ENCODE data around the gene SIL1.
"Not testable (repeated sequence)": the region's sequence is repeated elsewhere in the genome, so short reads cannot be mapped to it uniquely, and the experiment has no call there.

SIL1 gene

GRCh38 chr5:139171779-139172404 lies 26.3 kb downstream of the SIL1 start:
- DNase-seq = no peak

DNA sequence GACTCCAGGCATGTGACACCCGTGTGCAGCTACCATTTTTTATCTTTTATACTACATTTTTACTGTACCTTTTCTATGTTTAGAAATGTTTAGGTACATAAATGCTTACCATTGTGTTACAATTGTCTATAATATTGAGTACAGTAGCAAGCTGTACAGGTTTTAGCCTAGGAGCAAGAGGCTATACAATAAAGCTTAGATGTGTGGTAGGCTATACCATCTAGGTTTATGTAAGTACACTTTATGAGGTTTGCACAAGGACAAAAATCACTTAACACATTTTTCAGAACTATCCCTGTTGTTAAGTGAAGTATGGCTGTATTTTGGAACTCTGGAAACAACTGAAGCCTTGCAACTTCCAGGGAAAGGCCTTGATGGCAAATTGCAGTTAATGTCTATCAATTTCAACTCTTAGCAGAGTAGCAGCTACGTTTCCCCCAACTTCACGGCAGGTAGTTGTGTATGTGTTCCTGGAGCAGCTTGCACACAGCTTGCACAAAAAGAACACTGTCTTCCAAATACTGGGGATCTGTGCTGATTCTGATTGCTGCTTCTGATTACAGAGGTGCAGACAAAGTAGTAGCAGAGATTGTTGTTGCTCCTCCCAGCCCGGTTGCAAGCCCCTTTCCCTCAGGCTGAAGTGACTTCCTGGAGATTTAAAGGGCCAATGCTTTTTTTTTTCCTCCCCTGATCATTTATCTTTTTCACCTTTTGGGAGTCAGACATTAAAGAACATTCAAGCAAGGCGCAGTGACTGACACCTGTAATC lies 30.0 kb downstream of the SIL1 start:
- DNase-seq = no peak

- no peak for DNase-seq
Observed at GRCh38 chr5:139167533-139167932, 30.6 kb downstream of the SIL1 start.

GRCh38 chr5:139167063-139167462 lies 31.1 kb downstream of the SIL1 start:
- no peak for DNase-seq

DNA sequence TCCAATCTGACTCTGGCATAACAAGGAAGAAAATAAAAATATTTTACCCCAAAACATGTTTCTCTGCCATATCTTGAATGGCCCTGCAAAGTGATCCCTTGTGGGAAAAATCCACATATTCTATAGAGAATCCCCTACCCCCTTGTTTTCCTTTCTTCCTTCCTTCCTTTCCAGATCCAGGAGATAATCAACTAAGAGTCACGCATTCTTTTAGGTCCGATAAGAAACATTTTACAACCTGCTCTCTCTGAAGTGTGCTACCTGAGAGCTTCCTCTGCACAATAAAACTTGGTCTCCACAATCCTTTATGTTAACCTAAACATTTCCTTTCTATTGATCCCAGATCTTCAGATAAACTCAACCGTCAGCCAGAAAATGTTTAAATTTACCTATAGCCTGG lies 33.3 kb downstream of the SIL1 start:
- DNase-seq = not testable (repeated sequence)

DNA sequence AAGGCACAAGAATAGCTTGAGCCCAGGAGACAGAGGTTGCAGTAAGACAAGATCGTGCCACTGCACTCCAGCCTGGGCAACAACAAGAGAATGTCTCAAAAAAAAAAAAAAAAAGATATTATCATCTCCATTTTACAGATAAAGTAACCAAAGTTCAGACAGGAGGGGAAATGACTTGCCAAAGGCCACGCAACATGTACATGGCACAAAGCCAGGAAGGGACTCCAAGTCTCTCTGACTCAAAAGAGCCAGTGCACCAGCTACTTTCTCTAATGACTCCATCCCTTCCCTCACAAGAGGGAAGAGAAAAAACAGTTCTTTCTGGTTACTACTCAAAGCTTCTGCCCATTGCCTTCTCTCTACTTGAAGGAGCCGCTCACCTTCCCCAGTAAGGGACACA lies 34.1 kb downstream of the SIL1 start:
- DNase-seq = no peak

- DNase-seq = no peak
Observed at GRCh38 chr5:139162448-139162847, 35.7 kb downstream of the SIL1 start.

DNA sequence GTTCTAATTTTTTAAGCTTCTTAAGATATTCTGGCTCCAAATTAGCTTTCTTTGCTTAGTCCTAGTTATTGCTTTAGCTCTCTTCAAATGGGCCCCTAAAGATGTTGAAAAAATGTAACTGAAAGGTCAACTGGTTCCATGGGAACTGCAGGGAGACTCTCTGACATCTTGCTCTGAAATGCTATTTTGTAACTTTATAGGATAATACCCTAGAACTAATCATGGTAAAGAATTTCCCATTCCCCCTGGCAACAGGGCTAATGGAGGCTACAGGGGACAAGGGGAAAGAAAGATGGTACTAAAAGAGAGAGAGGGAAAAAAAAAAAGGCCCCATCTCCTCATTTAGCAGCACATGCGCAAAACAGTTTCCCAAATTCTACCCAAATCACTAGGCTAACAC lies 39.4 kb downstream of the SIL1 start:
- no peak for DNase-seq

DNA sequence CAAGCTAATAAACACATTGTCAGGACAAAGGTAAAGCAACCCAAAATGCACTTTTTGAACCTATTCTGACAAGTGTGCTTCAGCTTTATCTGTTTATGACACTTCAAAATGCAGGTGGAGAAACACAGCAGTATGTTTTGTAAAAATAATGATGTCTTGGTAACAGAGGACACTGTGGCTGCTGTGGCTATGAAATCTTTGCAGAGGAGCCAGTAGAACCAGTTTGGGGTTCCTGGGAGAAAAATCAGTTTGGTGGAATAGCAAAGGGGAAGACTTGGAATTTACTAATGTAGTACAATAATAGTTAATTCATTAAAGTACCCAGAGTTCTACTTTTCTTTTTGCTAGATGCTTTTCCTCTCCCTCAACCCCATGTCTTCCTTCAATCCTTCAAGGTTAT lies 40.6 kb downstream of the SIL1 start:
- no peak for DNase-seq

DNA sequence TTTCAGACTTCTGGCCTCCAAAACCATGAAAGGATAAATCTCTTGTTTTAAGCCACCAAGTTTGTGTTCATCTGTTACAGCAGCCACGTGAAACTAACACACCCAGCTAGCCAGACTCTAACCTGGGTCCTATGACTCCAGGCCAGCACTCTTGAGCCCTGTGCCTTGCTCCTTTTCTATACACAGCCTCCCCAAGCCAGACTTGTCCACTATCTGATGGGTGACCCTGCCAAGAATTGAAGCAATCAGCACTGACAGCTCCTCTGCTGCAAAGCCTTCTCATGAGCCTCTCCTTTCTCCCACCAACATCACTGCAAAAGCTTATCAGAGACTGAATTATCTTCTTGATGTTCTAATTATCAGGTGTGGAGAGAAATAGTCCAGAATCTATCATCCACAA lies 41.4 kb downstream of the SIL1 start:
- no peak for DNase-seq

DNA sequence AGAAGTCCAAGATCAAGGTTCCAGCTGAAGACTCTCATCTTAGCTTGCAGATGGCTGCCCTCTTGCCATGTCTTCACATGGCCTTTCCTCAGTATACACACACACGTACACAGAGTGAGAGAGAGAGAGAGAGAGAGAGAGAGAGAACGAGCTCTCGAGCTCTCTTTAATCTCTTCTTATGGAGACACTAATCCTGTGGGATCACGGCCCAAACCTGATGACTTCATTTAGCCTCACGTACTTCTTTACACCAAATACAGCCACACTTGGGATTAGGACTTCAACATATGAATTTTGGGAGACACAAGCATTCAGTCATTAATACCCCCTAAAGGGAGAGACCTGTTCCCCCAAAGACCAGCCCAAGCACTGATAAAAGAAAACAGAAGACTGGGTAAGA lies 42.8 kb downstream of the SIL1 start:
- DNase-seq = no peak

DNA sequence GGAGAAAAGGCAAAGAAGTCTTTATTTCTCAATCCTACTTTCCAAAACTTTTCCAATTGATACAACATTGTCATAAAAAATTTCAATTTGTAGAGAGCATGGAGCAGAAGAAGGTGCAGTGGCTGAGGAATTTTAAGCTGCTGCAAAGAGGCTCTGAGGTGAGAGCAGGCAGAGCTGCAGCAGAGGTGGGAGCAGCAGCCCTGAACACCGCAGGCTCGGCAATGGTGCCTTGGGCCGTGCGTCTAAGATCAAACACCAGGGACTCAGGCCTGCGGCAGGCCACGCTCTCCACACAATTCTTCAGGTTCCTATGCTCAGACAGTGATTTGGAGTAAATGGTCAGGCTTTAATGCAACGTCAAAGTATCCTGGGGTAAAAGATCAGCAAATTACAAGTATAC lies 46.3 kb downstream of the SIL1 start:
- DNase-seq = no peak

GRCh38 chr5:139150367-139150999 lies 47.7 kb downstream of the SIL1 start:
- DNase-seq = no peak

DNA sequence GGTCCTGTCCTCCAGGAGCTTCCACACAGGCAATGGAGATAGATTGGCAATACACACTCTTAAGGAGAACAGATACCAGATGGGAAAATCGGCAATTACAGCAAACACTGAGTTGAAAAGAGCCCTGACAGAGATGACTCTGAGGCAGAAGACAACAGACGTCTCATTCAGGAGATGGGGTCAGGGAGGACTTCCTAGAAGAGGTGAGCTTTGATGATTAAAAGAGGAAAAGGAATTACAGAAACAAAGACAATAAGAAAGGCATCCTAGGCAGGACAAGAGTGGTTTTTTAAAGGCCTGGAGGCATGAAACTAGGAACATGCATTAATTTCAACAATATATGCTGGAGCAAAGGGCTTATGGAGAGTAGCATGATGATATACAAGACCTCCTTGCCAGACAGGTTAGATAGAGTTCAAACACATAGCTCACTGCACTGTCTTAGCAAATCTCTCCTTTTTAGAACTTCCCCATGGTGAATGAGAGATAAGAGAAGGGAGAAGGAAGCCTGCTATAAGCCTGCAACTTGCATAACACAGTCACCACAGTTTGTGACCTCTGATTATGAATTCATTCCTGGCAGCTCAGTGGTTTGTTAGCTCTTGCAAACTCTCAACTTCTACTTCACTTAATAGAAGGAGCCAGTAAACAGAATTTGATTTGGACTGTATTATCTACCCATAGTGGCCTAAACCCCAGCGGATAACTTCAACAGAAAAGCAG lies 48.5 kb downstream of the SIL1 start:
- DNase-seq = no peak

DNA sequence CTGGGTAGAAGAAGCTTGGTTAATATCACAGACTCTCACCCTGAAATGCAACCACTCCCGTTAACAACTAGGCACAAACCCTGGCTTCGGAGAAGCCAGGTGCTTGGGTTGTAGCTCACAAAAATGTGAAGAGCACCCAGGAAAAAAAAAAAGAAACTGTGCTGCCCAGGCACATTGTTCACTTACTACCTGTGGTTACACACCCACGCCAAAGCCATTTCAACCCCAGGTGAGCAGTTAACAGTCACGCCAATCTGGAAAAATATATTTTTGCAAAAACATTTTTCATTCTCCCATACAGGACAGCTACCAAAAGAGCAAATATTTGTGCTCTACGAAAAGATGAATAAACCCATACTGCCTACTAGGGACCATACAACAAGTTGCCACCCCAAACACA lies 49.2 kb downstream of the SIL1 start:
- no peak for DNase-seq

DNA sequence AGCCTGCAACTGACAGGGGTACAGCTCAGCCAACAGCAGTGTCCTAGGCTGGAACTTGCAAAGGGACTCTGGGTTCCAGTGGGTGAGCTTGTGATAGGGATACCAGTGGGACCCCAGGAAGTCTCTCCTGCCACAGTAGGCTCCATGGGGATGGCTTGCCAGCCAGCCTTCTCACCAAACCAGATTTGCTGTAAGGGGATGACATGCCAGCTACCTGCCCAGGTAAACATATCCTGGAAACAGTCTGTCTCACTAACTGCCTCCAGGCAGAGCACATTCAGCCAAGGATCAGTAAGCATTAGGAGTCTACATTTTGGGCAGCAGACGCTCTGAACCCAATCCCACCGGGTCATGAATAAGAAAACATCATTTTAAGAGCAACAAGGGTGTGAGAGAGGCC lies 49.9 kb downstream of the SIL1 start:
- DNase-seq = peak; percentile 23

DNA sequence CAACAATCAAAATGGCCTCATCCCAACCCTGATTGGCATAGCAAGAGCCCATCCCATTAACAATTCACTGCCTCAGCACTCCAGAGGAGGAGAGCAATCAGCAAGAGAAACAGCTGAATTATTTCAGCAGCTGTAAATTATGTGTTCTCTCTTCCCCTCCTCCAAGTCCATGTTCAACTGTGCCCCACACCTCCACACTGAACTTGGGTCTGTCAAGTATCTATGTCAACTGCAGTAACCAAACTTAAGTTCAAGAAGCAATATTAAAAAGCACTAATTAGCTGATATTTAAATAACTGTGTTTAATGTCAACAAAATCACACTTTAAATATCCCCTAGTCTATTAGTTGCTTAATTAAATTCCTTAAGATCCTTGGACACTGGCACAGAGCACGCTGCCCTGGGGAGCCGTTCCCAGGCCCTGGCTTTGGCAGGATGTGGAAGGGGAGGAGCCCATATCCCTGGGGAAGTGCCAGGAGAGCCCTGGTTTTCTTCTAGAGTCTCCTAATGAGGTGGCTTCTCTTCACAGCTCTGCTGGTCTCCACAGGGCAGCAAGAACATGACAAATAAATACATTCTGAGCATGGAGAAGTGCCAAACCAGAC lies 50.6 kb downstream of the SIL1 start:
- DNase-seq = peak; percentile 49

DNA sequence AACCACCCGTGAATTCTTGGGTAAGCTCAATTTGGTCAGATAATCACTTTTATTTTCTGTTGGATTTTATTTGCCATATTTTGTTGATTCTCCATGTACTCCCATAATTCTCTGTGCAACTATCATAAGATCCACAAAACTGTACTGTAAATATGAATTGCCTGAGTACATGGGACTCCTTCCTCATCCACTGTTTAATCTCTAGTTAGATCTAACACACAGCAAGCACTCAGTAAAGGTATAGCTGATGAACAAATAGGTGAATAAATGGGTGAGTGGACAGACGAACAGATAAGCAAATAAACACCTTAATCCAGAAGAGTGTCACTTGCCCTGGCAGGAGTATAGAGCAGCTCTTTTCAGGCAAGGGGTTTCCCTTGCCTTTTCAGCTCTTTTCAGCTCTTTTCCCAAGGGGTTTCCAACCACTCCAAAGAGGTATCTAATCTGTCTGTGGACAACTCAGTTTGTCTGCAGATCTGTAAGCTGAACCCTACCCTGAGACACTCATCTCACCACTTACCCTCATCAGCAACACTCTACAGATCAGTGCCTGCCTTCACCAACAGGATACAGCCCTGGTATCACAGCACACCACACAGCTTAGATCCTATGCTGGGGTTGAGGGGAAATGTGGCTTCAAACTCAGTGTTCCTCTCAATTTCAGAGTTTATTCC lies 51.2 kb downstream of the SIL1 start:
- peak; percentile 12 for DNase-seq

GRCh38 chr5:139141446-139142204 lies 56.5 kb downstream of the SIL1 start:
- DNase-seq = no peak

DNA sequence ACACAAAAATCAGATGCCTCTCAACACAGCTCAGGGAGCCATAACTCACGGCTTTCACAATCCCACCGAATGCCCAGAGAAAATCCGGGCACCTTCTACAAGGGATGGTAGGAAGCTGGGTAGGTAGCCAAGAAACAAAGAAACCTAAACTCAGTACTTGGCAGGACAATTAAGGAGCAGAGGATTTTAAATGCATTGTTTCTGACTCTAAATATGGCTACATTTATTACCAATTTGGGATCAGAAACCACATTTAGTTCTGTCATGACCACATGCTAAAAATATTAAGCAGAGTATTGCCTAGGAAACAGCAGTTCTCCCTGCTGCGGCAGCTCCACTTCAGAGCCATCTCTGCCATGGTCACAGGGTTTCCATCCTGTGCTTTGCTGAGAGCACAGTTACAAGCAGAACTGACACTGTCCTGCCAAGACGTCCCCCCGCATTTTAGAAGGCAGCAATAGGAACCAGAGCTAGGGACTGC lies 57.5 kb downstream of the SIL1 start:
- no peak for DNase-seq

GRCh38 chr5:139138809-139139208 lies 59.4 kb downstream of the SIL1 start:
- peak; percentile 46 for DNase-seq

DNA sequence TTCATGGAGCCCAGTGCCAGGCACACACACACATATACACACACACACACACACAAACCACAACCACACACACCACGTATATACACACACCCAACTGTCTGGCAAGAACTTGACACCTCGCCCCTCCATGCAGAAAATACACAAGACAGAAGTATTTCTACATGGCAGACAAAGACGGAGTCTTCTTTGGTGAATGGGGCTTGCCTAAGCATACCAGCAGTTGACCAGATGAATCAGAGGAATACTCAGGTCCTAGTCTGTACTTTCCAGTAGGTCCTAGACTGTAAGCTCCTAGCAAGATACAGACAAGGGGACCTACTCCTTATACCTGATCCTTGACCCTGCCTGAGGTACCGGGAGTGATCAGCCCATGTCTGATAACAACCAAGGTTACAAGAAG lies 60.1 kb downstream of the SIL1 start:
- no peak for DNase-seq
